Globus pallidus (tissue), 1 donor: ENCODE data around the gene CCDC122.
A peak's percentile ranks its signal among the peaks of the same experiment; 100 is the strongest.

Source experiments
- DNase-seq: peaks from one replicate; pipeline ENCODE4 v3.0.0-alpha.2; 2015; ENCODE audit warnings: low spot score

Gene CCDC122

DNA sequence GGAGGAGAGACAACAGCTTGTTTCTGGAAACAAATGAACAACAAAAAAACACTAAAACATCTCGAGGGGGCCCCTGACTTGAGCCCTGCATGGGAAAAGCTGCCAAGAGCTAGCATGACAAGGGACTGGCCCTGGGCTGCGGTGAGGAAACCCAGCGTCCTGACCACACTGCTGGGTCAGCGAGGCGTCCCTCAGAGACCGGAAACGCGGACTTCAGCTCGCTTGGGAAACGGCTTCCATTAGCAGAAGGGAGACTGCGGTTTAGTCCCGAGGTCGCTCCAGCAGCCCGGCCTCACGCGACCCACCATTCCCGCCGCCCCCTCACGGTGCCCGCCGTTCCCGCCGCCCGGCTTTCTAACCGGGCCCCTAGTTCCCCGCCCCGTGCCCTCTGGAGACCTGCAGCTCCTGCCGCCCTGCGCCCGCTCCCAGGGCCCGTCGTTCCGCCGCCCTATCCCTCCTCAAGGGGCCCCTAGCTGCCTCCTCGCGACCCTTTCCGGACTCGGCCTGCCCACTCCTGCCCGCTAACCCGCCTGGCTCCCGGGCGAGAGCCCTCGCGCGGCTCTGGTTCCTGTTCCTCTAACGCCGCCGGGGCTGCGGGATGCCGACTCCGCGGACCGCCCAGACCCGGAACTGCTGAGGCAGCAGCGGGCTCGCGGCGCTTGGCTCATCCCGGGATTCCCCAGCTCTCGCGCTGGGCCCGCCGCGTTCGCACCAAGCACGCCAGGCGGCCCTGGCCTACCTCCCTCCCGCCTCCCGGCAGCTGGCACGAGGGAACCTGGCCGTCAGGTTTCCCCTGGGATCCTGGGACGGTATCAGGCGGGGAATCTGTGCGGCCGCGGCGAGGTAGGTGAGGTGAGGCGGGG is at the start of gene CCDC122:
TSS of gene CCDC122 (minus strand) at position 849 of the 863 bp plus-strand sequence. CDS start 10,364 bp downstream, outside the sequence.
- DNase-seq = peak; percentile 77

- no peak for DNase-seq
These were observed 45.2 kb upstream of the CCDC122 start for GRCh38 chr13:43924549-43925245.

DNA sequence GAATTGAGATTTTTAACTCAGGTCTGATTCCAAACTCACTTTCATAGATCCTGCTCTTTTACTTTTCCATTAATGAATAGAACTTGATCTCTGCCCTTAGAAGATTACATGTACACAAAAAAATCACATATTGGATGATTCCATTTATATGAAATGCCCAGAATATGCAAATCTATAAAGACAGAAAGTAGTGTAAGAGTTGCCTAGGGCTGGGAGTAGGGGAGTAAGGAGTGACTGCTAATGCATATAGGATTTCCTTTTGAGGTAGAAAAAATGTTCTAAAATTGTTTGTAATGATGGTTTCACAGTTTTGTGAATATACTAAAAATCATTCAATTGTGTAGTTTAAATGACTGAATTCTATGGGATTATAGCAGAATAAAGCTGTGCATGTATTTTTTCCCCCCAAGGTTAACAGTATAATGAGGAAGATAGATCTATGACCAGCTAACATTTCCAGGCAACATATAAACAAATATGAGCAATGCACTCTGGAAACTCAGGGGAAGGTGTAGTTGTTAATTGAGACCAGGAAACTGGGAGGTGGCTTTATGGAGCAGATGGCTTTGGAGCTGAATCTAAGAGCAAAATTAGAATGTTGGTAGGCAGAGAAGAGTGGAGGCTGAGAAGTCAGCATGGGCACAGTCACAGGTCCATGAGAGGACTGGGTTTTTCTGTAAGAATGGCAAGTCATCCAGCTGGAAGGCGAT is 41.6 kb upstream of the CCDC122 start:
- no peak for DNase-seq

DNA sequence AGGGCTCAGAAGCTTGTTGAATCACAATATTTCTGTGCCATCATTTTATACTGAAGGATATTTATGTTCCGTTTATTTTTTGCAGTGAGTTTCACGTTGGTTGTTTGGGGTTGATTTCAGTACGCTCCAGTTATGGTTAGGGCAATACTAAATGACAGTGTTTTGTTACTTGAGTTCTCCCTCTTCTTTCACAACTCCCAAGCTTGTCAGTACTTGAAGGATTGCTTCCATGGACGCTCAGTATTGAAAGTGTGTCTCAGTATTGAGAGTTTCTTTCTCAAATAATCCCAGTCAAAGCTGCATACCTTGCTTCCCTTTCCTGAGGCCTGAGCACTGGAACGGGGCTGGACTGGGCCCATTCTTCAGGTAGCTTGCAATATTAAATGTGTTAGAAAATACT is 39.1 kb upstream of the CCDC122 start:
- DNase-seq = no peak

- DNase-seq = no peak
These were observed 37.3 kb upstream of the CCDC122 start for GRCh38 chr13:43916828-43917227.

GRCh38 chr13:43915451-43915850 is 35.9 kb upstream of the CCDC122 start:
- no peak for DNase-seq

GRCh38 chr13:43911871-43912270 is 32.3 kb upstream of the CCDC122 start:
- no peak for DNase-seq

GRCh38 chr13:43911278-43911677 is 31.7 kb upstream of the CCDC122 start:
- DNase-seq = no peak

- DNase-seq = no peak
These were observed 31.3 kb upstream of the CCDC122 start for GRCh38 chr13:43910856-43911255.

DNA sequence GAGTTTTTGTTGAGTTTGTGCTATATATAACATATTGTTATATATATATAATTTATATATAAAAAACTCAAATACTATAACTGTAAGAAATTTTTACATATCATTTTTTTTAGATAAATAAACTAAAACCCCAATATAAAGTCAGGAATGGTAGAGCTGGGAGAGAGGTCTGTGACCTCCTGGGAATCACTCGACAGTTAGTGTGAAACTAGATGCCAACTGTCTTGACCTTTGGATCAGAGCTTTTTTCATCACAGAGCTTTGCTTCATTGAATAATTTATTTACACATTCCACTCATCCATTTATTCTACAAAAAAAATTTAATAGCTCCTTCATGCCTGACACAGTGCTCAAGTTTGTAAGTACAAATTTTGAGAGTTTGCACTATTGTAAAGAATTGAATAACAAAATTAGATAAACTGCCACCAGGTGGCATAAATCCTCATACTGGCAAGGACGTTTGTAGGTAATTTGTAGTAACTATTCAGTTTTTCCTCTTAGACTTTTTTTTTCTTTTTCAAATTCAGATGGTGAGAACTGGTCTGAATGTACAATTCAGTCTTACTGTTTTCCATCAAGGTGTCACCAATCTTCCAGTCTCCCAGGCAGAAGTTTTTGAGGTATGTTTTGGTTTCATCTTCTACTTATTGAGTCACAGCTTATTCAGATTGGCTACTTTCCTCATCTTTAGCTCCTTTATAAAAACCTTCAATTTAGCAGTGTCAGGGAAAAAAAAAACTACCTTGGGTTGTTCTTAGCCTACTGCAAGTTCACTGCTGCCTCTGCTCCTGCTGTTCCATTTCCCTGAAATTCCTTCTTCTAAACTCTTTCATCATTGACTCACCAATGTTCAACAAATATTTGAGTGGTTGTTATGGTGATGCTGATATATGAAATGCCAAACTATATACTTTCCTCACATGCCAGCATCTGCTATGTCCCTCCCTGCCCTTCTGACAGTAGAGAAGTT is 28.9 kb upstream of the CCDC122 start:
- DNase-seq = peak; percentile 24

DNA sequence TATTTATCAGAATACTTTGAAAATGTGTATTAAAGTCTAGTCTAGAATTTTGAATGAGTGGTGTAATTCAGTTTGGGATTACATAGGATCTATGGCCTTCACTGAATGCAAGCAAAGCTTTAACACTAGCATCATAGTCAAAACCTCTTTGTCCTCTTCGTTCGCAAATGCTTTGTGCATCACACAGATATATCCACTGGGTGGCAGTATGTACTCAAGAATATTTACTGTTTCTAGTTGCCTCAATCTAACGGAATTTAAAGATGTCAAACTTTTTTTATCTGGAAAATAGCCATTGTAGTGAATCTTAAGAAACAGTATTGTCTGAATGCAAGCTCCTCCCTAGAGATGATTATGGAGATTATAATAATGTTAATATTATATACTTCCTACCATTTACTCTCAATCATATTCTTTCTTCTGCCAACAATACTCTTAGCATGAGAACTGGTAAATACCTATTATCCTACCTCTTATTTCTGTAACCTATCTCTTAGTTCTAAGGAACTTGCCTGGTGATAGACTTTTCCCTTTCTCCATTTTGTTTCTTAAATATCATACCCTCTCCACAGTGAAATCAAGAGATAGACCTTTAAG is 26.0 kb upstream of the CCDC122 start:
- peak; percentile 73 for DNase-seq

- DNase-seq = no peak
These were observed 16.4 kb upstream of the CCDC122 start for GRCh38 chr13:43895940-43896339.

DNA sequence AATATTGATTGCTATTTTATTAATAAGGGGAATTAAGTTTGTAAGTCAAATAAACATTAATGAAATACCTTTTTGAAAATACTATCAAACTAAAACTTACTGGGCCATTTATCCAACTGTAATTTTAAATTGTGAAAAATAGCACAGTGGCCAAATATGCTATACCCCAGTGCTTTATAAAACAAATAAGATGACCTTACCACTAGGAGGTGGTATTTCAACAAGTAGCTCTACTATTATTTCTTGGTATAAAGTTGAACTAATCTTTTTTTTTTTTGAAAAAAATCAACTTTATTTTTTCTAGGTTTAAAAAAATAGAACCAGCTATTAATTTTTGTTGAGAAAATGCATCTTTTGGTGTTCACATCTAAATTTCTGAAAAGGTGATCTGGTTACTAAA is 14.9 kb upstream of the CCDC122 start:
- no peak for DNase-seq

GRCh38 chr13:43884222-43884621 is 4.7 kb upstream of the CCDC122 start:
- DNase-seq = no peak

- no peak for DNase-seq
These were observed 4.1 kb upstream of the CCDC122 start for GRCh38 chr13:43883631-43884030.

- no peak for DNase-seq
These were observed 2.0 kb upstream of the CCDC122 start for GRCh38 chr13:43881580-43881979.

GRCh38 chr13:43880926-43881325 is 1.4 kb upstream of the CCDC122 start:
- DNase-seq = peak; percentile 78

DNA sequence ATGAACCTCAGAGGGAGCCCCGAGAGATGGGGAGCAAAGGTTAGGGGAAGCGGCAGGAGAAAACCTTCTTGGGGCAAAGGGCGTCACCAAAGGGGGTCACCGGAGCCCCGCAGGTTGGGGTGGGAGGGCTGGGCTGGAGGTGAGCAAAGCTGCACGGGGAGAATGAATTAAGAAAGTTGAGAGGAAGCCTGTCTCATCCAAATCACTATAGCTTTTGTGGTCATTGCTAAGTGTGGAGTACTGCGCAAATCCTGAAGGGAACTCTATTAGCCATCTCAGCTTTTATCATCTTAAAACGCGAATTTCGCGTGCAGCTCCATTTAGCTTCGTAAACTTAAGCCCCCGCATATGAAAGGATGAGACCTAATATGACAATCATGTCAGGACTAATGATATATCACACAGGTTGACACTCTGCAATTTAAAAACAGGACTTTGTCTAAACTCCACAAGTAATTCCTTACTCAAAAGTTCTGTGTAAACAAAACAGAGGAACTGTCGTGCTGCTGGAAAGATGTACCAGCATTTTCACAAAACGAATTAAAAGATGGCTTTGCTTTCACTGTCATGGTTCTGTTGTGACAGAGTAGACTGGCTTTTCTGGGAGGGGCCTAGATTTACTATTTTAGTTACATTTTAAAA is 795 bp upstream of the CCDC122 start:
- DNase-seq = peak; percentile 59

- no peak for DNase-seq
These were observed 228 bp upstream of the CCDC122 start, which contains the start of gene LACC1 for GRCh38 chr13:43879755-43880181. LACC1 (plus strand) TSS chr13:43879904; CDS start chr13:43880986, 1,082 bp downstream.

DNA sequence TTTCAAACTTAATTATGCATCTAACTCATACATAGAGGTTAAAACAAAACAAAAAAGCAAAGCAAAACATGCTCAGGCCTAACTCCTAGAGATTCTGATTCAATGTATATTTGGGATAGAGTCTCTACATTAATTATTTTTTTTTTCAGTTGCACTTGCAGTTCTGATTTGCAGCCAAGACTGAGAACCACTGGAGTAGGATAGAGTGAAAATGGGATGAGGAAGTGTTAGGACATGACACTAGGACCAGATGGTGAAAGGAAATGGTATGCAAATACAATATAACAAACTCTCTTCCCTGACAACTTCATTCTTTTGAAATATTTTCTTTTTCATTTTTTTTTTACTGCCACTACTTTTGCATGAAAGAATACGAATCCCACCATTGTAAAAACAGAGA is 1.8 kb downstream of the CCDC122 start:
- DNase-seq = peak; percentile 29
